Globus pallidus (tissue), 1 donor: ENCODE results near the gene MEIS3.
A peak's percentile ranks its signal among the peaks of the same experiment; 100 is the strongest.

ENCODE experiments used
- DNase-seq: peaks from one replicate; pipeline ENCODE4 v3.0.0-alpha.2; 2015; ENCODE audit warnings: low spot score

MEIS3 gene

GRCh38 chr19:47419030-47419783, at the start of gene MEIS3:
TSS of gene MEIS3 (minus strand) at chr19:47419527. CDS start at chr19:47419081, 446 bp downstream.
- DNase-seq, result no peak

DNA sequence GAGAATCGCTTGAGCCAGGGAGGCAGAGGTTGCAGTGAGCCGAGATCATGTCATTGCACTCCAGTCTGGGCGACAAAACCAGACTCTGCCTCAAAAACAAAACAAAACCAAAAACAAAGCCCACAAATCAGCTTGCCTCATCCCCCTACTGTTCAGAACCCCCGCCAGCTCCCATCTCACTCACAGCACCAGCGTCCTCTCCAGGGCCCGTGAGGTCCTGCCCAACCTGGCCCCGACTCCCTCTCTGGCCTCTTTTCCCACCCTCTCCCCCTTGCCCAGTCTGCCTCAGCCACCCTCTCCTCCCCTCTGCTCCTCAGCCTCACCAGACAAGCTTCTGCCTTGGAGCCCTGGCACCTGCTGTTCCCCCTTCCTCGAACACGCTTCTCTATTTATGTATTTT, 48.6 kb upstream of the MEIS3 start:
- DNase-seq, result no peak

GRCh38 chr19:47465957-47466356, 46.6 kb upstream of the MEIS3 start:
- DNase-seq, result no peak

- DNase-seq, result no peak
Observed at GRCh38 chr19:47464675-47465419, 45.5 kb upstream of the MEIS3 start.

GRCh38 chr19:47461876-47462275, 42.5 kb upstream of the MEIS3 start:
- no peak for DNase-seq

DNA sequence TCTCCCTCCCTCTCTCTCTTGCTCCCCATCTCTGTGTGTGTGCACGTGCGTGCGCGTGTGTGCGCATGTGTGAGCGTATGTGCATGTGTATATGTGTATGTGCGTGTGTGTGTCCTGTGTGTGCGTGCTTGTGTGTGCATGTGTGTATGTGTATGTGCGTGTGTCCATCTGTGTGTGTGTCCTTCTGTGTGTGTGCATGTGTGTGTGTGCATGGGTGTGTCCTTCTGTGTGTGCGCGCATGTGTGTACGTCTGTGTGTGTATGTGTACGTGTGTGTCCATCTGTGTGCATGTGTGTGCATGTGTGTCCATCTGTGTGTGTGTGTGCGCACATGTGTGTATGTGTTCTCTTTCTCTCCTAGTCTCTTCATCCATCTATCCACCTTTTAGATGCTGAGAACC, 40.1 kb upstream of the MEIS3 start:
- no peak for DNase-seq

GRCh38 chr19:47458672-47459071, 39.3 kb upstream of the MEIS3 start:
- DNase-seq, result no peak

- no peak for DNase-seq
Observed at GRCh38 chr19:47456721-47457474, 37.6 kb upstream of the MEIS3 start.

GRCh38 chr19:47450478-47450877, 31.2 kb upstream of the MEIS3 start:
- DNase-seq, result no peak

DNA sequence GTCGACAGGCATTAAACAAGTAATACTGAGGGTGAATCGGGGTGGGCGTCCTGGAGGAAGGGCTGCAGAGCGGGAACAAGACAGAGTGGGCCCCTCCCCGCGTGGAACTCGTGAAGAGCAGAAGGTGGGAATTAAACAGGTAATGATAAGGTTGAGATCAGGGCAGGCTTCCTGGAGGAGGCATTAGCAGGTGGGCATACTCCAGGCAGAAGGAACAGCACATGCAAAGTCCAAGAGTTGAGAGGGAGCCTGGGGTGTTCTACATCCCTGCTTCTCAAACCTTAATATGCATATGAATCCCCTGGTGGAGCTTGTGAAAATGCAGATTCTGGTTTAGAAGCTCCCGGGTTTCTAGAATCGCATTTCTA, 29.0 kb upstream of the MEIS3 start:
- DNase-seq, result no peak

- DNase-seq, result peak; percentile 16
Observed at GRCh38 chr19:47447470-47448359, 28.4 kb upstream of the MEIS3 start.

- no peak for DNase-seq
Observed at GRCh38 chr19:47446534-47447469, 27.5 kb upstream of the MEIS3 start.

GRCh38 chr19:47445937-47446402, 26.6 kb upstream of the MEIS3 start:
- no peak for DNase-seq

DNA sequence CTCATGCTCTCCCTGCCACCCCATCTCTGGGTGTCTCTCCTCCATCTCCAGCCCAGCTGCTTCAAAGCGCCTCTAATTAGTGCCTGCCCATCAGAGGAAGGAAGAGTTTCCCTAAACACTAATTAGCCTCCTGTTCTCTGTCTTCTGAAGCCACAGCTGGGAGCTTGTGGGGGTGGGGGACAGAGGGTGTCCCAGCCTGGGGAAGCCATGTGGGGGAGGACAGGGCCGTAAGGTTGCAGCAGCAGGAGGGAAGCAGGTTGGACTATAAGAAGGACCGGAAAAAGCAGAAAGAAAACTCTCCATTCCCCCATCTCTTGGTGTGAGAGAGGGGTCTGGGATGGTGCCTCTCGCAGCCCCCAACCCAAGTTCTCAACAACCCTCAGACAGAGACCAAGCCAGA, 26.2 kb upstream of the MEIS3 start:
- no peak for DNase-seq

GRCh38 chr19:47444388-47444821, 25.1 kb upstream of the MEIS3 start:
- DNase-seq, result no peak

DNA sequence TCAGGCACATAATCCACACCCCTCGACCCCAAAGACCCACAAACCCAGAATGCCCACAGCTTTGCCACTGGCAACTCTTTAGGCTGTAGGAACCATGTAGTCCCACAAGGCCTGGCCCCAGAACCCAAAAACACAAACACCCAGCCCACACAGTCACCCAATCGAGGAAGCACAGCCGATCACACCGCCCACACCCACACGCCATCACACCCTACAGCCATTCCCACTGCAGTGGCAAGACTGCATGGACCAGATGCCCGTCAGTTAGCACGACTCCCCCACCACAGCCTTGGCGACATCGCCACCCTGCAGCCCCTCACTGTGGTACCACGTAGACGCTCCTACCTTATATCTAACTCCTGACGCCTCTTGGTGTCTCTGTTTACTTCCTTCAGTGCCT, 24.0 kb upstream of the MEIS3 start:
- DNase-seq, result no peak

DNA sequence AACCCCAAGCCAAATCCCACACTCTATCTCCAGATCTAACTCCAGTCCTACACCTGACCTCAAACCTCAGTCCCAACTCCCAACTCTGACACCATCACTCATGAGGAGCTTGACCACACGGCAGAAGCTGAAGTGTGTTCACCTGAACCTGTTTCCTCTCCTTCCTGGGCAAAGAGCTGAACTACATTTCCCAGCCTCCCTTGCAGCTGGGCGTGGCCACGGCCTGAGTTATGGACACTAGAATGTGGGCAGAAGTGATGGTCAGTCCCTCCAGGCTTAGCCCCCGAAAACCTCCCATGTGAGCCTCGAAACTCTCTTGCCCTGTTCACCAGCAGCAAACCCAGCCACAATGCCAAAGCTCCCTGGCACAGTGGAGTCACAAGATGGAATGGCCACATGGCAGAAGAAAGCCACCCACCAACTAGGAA, 19.5 kb upstream of the MEIS3 start:
- DNase-seq, result no peak

DNA sequence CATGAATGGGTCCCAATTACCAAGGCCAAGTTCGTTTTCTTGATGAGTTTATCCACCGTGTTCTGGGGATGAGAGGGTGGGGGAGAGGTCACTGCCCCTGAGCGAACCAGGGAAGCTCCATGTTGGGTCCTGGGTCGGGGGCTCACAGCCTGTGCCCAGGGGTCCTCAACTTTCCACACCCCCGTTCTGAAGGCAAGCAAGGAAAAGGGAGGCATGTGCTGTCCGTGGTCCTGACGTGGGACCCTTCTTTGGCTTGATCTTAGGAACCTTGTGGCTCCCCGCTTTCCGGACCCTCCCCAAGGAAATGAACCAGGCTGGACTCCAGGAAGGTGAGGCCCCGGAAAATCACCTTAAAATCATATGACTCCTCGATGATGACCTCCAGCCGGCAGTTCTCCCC, 18.2 kb upstream of the MEIS3 start:
- no peak for DNase-seq

- peak; percentile 60 for DNase-seq
Observed at GRCh38 chr19:47436712-47437401, 17.5 kb upstream of the MEIS3 start.

DNA sequence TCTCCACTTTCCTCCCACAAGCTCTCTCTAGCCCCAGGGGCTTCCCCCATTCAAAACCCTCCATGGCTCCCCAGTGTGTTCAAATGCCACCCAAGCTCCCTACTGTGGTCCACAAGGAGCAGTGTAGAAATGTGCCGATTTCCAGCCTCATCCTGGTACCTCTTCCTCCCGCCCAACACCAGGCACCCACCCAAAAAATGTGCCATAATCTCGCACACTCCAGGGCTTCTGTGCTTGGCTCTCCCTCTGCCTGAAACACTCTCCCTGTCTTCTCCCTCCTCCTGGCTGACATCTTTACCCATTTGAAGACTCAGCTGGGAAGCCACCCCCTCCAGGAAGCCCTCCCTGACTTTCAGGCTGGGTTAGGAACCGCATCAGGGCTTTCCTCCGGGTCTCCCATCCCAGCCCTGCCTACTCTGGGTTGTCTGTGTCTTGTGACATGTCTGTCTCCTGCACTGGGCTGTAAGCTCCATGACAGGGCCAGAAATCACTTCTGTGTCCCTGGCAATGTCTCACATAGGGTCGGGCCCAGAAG, 16.6 kb upstream of the MEIS3 start:
- DNase-seq, result no peak
